HG02973 (cell line): ENCODE results near the gene EHF.
A peak's percentile ranks its signal among the peaks of the same experiment; 100 is the strongest.

Source experiments
- ATAC-seq: cut with Tn5 transposase; IDR thresholded peaks from one replicate; pipeline ENCODE4 v1.9.1; 2021; ENCODE audit warnings: moderate library complexity; ENCODE audit not compliant: unreplicated experiment

The EHF gene

GRCh38 chr11:34643311-34643710 lies 22.4 kb downstream of the EHF start:
- no peak for ATAC-seq

- ATAC-seq, result no peak
These were observed 23.0 kb downstream of the EHF start for GRCh38 chr11:34643846-34644245.

- no peak for ATAC-seq
These were observed 23.9 kb downstream of the EHF start for GRCh38 chr11:34644669-34645406.

GRCh38 chr11:34646431-34646830 lies 25.5 kb downstream of the EHF start:
- ATAC-seq, result no peak

- ATAC-seq, result no peak
These were observed 26.2 kb downstream of the EHF start for GRCh38 chr11:34647131-34647530.

GRCh38 chr11:34647532-34647931 lies 26.6 kb downstream of the EHF start:
- ATAC-seq, result no peak

- ATAC-seq, result no peak
These were observed 27.1 kb downstream of the EHF start for GRCh38 chr11:34648036-34648435.

- ATAC-seq, result no peak
These were observed 28.7 kb downstream of the EHF start for GRCh38 chr11:34649597-34649996.

GRCh38 chr11:34650528-34650927 lies 29.6 kb downstream of the EHF start:
- ATAC-seq, result peak; percentile 93

- no peak for ATAC-seq
These were observed 30.7 kb downstream of the EHF start for GRCh38 chr11:34651551-34651950.

GRCh38 chr11:34652191-34652973 lies 31.5 kb downstream of the EHF start:
- ATAC-seq, result no peak

GRCh38 chr11:34653031-34653430 lies 32.1 kb downstream of the EHF start:
- ATAC-seq, result no peak

- no peak for ATAC-seq
These were observed 33.1 kb downstream of the EHF start for GRCh38 chr11:34653851-34654482.

- ATAC-seq, result no peak
These were observed 33.8 kb downstream of the EHF start for GRCh38 chr11:34654483-34655334.

GRCh38 chr11:34655335-34656008 lies 34.6 kb downstream of the EHF start:
- no peak for ATAC-seq

GRCh38 chr11:34656062-34656720 lies 35.3 kb downstream of the EHF start:
- ATAC-seq, result no peak

- no peak for ATAC-seq
These were observed 37.5 kb downstream of the EHF start for GRCh38 chr11:34658071-34659015.

GRCh38 chr11:34659096-34659733 lies 38.3 kb downstream of the EHF start:
- ATAC-seq, result no peak
